KG1 (cell line): ENCODE data around the gene KCNK4.
A peak's percentile ranks its signal among the peaks of the same experiment; 100 is the strongest.
"Not testable (repeated sequence)": the region's sequence is repeated elsewhere in the genome, so short reads cannot be mapped to it uniquely, and the experiment has no call there.

Experiments used
- DNase-seq: peaks from one replicate; lab custom pipeline; 2025; lab: John Stamatoyannopoulos, UW

KCNK4 gene

DNA sequence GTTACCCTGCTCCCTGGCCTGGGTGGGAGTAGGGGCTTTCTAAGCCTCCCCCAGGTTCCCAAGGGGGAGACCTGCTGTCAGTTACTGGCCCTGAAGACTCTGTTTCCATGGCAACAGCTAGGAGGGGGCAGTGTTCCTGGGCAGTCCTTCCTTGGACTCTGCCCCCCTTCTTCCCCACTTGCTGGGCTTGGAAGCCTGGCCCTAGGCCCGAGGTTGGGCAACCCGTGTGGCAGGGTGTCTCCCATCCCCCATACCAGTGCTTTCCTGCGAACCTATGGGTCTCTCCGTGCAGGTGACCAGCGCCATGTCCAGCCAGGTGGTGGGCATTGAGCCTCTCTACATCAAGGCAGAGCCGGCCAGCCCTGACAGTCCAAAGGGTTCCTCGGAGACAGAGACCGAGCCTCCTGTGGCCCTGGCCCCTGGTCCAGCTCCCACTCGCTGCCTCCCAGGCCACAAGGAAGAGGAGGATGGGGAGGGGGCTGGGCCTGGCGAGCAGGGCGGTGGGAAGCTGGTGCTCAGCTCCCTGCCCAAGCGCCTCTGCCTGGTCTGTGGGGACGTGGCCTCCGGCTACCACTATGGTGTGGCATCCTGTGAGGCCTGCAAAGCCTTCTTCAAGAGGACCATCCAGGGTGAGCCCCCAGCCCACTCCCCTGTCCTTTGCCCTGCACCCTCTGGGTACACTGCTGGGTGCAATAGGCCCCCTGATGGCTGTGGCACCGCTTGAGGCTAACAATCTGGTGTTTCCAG is 15.9 kb downstream of the KCNK4 start:
- no peak for DNase-seq

DNA sequence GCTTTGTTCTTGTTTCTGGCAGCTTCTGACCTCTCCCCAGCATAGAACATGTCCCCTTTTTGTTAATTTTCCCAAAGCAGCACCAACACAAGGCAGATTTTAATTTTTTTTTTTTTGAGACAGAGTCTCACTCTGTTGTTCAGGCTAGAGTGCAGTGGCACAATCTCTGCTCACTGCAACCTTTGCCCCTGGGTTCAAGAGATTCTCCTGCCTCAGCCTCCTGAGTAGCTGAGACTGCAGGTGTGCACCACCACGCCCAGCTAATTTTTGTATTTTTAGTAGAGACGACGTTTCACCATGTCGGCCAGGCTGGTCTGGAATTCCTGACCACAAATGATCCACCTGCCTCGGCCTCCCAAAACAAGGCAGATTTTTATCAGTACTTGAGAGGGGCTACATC is 16.7 kb downstream of the KCNK4 start:
- not testable (repeated sequence) for DNase-seq

DNA sequence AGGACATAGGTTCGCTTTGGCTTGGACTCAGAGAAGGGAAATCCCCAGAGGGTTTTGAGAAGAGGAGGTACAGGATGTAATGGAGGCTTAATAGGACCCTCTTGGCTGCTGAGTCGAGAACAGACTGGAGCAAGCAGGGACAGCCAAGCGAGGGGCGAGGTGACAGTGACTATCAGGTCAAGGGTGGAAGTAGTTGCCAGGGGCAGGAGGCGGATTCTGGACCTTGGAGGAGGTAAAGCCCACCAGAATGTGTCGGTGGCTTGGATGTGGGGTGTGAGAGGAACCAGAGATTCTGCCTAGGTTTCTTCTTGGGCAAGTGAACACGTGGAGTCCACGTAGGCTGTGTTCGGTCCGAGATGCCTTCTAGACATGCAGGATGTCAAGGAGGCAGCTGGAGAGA is 21.8 kb downstream of the KCNK4 start:
- DNase-seq = no peak

DNA sequence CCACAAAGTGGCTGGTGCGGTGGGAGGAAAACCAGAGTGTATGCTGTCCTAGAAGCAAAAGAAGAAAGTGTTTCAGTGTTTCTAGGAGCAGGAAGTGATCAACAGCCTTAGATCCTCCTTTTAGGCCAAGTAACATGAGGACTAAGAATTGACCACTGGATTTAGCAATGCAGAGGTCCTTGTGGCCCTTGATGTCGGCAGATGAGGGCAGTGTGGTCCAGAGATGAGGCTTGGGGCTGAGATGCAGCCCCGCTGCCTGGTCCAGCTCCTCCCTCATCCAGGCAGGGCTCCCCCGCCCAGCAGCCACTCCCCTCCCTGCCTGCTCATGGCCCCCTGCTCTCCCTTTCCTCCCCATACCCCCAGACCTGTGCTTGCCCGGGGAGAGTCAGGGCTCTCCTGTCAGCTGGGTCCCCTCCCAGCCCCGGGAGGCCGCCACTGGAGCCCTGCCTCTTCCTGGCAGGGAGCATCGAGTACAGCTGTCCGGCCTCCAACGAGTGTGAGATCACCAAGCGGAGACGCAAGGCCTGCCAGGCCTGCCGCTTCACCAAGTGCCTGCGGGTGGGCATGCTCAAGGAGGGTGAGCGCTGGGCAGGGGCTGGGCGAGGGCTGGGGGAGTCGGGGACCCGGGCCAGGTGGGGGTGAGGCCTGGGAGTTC is 22.5 kb downstream of the KCNK4 start:
- no peak for DNase-seq

DNA sequence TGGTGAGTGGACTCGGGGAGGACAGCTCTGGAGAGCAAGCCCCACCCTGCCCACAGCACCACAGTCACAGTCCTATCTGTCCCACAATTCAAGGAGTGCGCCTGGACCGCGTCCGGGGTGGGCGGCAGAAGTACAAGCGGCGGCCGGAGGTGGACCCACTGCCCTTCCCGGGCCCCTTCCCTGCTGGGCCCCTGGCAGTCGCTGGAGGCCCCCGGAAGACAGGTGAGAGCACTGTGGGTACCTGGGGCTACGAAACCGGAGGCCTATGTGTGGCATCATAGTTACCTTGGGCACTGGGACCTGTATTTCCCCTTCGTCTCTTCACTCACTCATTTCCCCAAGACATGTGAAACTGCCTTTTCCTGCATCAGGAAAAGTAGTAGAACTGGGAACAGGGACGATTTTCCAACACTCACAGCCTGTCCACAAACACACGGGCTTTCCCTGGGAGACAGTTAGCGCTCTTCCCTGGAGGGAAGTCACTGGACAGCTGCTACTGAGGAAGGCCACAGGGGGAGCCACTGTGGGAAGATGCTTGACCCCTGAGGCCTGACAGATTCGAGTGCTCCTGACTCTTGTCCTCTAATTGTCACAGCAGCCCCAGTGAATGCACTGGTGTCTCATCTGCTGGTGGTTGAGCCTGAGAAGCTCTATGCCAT is 23.2 kb downstream of the KCNK4 start:
- no peak for DNase-seq

DNA sequence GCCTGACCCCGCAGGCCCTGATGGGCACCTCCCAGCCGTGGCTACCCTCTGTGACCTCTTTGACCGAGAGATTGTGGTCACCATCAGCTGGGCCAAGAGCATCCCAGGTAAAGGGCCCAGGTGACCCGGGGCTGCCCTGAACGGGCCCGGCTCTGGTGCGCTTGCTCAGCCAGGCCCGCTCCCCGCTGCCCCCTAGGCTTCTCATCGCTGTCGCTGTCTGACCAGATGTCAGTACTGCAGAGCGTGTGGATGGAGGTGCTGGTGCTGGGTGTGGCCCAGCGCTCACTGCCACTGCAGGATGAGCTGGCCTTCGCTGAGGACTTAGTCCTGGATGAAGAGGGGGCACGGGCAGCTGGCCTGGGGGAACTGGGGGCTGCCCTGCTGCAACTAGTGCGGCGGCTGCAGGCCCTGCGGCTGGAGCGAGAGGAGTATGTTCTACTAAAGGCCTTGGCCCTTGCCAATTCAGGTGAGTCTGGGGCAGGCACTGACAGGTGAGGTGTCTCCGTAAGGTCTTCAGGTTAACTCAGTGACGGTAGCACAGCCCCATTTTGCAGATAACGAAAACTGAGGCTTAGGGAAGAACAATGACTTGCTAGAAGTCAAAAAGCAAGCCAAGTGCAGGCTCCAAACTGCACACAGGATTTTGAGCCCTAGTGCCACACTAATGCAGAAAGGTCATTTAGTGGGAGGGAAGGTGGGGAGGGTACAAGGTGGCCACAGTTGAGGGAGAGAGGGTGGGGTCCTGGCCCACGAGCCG is 23.9 kb downstream of the KCNK4 start:
- no peak for DNase-seq

DNA sequence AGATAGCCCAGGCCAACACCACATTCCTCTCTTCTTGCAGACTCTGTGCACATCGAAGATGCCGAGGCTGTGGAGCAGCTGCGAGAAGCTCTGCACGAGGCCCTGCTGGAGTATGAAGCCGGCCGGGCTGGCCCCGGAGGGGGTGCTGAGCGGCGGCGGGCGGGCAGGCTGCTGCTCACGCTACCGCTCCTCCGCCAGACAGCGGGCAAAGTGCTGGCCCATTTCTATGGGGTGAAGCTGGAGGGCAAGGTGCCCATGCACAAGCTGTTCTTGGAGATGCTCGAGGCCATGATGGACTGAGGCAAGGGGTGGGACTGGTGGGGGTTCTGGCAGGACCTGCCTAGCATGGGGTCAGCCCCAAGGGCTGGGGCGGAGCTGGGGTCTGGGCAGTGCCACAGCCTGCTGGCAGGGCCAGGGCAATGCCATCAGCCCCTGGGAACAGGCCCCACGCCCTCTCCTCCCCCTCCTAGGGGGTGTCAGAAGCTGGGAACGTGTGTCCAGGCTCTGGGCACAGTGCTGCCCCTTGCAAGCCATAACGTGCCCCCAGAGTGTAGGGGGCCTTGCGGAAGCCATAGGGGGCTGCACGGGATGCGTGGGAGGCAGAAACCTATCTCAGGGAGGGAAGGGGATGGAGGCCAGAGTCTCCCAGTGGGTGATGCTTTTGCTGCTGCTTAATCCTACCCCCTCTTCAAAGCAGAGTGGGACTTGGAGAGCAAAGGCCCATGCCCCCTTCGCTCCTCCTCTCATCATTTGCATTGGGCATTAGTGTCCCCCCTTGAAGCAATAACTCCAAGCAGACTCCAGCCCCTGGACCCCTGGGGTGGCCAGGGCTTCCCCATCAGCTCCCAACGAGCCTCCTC is 24.8 kb downstream of the KCNK4 start:
- DNase-seq = not testable (repeated sequence)

DNA sequence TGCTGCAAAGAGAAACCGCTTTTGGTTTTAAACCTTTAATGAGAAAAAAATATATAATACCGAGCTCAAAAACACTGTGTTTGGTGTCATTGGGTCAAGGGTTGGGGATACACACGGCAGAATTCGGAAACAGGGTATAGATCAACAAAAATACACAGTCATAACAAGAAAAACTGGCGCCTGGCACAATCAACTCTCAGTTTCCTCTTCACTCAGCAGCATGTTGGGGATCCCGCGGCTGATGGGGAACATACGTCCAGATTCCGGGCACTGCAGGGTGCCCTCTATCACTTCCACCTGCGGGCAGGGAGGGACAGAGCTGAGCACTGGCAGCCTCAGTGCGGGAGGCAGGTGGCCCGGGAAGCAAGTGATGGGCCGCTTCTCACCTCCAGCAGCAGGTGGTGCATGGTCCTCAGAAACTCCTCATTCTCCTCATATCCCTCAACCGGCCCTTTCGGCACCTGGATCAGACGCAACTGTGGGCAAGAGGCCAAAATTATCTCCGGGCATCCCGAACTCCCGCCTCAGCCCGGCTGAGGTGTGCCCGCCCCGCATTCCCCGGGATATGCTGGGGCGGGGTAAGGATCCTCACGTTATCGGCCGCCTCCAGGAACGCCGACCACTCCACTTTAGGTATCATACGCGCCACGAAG is 25.7 kb downstream of the KCNK4 start:
- DNase-seq = no peak

DNA sequence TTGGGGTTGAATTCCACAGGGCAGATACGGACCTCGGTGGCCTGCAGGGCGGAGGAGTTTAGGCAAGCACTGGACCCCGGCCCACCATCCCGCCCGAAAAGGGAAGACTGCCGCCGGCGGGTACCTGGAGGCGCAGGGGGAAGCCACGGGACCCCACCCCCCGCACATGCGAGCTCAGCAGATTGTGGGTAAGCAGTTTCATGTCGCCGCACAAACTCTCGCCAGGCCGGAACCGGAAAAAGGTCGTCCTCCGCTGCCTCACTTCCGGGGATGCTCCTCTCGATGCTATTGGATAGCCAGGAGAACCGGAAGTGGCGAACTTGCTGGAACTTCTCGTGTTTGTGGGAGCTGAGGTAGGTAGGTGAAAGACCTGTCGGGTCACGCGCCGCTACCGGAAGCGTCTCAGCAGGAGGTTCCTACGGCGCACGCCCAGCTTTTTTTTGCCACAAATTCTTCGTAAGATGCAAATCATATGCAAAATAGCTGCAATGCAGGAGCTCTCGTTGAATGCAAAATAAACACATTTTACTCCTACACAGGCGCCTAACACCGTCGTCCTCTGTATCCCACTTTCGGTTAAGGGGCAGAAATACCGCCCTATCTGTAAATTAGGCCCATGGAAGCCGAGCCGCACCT is 26.3 kb downstream of the KCNK4 start, which contains the start of gene TRMT112:
TRMT112 (minus strand) TSS at position 235 of the 636 bp plus-strand sequence; CDS start at position 202, 33 bp downstream.
- peak; percentile 96 for DNase-seq

DNA sequence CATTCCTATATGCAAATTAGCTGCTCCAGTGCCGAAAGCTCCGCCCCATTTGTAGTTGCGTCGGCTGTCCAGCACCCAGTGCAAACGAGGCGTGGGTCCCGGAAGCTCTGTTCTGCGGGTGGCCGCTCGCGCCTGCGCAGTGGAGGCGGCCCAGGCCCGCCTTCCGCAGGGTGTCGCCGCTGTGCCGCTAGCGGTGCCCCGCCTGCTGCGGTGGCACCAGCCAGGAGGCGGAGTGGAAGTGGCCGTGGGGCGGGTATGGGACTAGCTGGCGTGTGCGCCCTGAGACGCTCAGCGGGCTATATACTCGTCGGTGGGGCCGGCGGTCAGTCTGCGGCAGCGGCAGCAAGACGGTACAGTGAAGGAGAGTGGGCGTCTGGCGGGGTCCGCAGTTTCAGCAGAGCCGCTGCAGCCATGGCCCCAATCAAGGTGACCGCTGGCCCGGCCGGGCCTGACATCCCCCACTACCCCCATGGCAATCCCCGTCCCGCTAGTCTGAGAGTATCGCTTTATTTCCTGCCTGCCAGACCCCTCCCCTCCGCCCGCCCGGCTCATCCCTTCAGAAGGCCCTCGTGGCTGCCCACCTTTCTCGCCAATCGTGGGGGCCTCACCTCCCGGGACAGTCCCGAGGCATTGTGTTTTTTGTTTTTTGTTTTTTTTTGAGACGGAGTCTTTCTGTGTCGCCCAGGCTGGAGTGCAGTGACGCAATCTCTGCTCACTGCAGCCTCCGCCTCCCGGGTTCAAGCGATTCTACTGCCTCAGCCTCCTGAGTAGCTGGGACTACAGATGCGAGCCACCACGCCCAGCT is 27.1 kb downstream of the KCNK4 start, which contains the start of gene PRDX5:
PRDX5 (plus strand) TSS at position 161 of the 805 bp plus-strand sequence; CDS start at position 256, 95 bp downstream.
- DNase-seq = peak; percentile 97

DNA sequence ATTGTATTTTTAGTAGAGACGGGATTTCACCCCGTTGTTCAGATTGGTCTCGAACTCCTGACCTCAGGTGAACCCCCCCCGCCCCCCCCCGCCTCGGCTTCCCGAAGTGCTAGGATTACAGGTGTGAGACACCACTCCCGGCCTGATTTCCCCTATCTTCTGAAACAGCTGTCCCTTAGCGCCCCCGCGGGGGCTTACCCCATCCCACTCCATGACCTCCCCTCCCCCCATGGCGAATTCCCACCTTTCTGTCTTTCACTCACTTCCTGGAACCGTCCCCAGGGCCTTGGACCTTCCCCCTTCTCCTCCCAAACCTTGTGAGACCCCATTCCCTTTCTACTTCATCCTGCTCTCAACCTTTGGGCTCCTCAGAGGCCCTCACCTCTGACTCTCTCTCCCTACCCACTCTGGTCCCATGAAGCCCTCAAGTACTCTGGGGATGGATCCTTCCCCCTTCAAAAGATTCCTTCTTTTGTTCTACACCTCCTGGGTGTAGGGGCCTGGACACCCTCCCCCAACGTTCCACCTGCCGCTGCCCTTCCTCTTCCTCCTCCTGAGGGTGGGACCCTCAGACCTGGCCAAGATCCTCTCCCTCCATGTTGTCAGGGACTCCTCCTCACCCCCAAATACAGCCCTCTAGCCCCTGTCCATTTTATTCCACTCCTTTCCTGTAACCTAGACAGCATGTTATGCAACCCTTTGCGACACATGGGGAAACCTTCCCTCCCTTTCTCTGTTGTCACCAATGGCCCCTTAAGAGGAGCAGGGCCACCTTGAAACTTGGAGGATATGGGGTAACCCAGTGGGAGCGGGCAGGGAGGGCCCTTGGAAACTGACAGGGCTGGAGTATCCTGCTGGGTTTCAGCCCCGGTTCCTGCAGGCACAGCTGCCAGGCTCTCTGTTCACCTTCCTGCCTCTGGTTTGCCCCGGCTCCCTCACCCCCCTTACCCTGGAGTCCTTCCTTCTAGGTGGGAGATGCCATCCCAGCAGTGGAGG is 28.0 kb downstream of the KCNK4 start:
- no peak for DNase-seq

DNA sequence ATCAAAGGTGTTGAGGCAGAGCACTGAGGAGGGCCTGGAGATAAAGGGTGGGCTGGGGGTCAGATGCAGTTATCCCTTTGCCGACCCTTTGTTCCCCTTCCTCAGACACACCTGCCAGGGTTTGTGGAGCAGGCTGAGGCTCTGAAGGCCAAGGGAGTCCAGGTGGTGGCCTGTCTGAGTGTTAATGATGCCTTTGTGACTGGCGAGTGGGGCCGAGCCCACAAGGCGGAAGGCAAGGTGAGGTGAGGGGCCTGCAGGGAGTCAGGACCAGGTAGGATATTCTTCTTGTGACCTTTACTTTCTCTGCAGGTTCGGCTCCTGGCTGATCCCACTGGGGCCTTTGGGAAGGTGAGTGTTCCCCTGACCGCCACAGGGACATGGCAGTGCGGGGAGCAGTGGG is 29.5 kb downstream of the KCNK4 start:
- no peak for DNase-seq

DNA sequence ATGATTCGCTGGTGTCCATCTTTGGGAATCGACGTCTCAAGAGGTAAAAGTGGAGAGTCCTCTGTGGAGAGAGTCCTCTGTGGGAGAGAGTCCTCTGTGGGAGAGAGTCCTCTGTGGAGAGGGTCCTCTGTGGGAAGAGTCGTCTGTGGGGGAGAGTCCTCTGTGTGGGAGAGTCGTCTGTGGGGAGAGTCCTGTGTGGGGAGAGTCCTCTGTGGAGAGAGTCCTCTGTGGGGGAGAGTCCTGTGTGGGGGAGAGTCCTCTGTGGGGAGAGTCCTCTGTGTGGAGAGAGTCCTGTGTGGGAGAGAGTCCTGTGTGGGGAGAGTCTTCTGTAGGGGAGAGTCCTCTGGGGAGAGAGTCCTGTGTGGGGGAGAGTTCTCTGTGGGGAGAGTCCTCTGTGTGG is 29.9 kb downstream of the KCNK4 start:
- no peak for DNase-seq

DNA sequence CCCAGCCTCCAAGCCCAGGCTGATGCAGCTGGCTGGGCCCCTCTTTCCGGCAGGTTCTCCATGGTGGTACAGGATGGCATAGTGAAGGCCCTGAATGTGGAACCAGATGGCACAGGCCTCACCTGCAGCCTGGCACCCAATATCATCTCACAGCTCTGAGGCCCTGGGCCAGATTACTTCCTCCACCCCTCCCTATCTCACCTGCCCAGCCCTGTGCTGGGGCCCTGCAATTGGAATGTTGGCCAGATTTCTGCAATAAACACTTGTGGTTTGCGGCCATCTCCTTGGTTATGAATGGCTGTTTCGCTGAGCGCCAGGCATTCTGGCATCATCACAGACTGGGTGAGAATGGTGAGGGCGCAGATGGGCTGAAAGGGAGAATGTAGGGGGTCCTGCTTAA is 30.4 kb downstream of the KCNK4 start:
- DNase-seq = no peak

DNA sequence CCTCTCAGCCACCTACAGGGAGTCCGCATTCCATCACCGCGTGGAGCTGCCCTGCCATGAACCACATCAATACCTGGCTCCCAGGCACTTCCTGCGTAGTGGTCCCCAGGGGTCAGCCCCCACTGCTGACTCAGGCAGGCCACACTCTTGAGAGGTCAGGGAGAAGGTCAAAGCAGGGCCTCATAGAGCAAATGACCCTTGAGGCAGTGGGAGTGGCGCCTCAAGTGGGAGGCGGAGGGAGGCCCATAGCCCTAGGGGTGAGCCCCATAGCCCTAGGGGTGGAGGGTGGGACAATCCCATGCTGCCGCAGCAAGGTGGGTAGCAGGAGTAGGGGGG is 31.8 kb downstream of the KCNK4 start:
- DNase-seq = no peak

DNA sequence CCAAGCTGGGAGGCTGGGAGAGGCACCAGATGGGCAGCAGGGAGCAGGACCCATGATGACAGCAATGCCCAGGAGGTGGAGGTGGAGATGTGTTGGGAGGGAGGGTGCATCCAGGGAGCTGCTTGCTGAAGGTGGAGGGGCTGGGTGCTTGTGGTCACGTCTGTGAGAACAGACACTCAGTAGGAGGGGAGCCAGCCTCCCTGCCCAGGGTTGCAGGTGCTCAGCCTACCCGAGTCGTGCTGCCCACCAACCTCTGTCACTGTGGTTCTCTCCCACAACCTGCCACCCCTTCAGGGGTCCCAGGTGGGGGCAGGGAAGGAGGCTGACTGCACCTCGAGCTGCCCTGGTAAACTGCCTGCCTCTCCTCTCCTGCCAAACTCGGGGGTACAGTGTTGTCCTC is 32.3 kb downstream of the KCNK4 start:
- DNase-seq = no peak

DNA sequence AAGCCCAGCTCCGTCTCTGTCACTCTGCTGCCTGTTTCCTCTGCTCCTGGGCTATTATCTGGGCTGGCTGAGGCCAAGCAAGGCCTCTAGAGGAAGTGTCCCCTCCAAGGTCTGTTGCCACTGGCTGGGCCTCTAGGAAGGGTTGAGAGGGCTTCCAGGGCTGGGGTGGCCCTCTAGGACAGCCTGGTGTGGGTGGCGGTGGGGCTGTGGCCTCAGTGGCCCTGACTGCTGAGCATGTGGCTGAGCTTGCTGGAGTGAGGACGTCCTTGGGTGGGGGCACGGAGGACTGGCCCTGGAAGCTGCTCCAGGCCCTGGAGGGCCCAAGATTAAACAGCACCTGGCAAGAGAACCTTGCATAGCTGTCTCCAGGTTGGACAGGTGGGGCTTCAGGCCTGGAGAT is 32.9 kb downstream of the KCNK4 start:
- not testable (repeated sequence) for DNase-seq
